ENCODE results near the gene GCAT. TPM values are rescaled to one million over a fixed set of nuclear protein-coding genes. Genes with fewer than 3 reads are reported as not detected.

The GCAT gene
- total RNA-seq, 2 donors from 2014 or later = 3.9 to 42.5 TPM

DNA sequence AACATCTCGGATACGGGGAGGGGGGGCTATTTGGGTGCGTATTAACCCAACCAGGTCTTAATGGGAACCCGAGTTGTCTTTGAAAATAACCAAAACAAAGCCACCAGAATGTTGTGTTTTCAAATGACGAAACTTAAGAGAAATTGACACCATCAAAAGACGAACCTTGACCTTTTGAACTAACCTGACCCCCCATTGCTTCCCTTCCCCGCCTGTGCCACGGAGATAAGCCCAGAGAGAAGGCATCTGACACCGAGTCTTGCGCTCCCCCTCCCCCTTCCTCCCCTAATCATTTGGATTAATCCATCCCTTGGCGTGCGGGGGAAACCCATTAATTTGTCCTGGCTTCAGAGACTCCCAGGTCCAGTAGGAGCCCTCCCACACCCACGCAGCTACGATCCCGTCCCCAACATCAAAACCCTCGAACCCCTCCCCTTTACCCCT lies 4.5 kb upstream of the GCAT start:
- H3K9me3 ChIP-seq = no peaks in the 10 kb centered on the region
- peaks cover 9 to 46% of the 10 kb centered on the region in 2 donors for H3K4me1 ChIP-seq (ENCODE audit: control insufficient read depth in 1 of 2, low read depth in 2 of 2)
- DNase-seq (ENCODE audit: low spot score) = no peak
- no peak overlapping the region for H3K27ac ChIP-seq
- H3K36me3 ChIP-seq = no peaks in the 10 kb centered on the region
- no peaks in the 10 kb centered on the region for H3K27me3 ChIP-seq (replicated peaks; ENCODE audit: insufficient read depth)
- no peak for ATAC-seq (ENCODE audit: insufficient number of reproducible peaks, low FRiP score, low read depth)
- H3K4me3 ChIP-seq = peak overlapping the region; percentile 82
- TF ChIP-seq, protein P1, sequence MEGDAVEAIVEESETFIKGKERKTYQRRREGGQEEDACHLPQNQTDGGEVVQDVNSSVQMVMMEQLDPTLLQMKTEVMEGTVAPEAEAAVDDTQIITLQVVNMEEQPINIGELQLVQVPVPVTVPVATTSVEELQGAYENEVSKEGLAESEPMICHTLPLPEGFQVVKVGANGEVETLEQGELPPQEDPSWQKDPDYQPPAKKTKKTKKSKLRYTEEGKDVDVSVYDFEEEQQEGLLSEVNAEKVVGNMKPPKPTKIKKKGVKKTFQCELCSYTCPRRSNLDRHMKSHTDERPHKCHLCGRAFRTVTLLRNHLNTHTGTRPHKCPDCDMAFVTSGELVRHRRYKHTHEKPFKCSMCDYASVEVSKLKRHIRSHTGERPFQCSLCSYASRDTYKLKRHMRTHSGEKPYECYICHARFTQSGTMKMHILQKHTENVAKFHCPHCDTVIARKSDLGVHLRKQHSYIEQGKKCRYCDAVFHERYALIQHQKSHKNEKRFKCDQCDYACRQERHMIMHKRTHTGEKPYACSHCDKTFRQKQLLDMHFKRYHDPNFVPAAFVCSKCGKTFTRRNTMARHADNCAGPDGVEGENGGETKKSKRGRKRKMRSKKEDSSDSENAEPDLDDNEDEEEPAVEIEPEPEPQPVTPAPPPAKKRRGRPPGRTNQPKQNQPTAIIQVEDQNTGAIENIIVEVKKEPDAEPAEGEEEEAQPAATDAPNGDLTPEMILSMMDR (IDR thresholded peaks at IDR 0.05) = no peak

DNA sequence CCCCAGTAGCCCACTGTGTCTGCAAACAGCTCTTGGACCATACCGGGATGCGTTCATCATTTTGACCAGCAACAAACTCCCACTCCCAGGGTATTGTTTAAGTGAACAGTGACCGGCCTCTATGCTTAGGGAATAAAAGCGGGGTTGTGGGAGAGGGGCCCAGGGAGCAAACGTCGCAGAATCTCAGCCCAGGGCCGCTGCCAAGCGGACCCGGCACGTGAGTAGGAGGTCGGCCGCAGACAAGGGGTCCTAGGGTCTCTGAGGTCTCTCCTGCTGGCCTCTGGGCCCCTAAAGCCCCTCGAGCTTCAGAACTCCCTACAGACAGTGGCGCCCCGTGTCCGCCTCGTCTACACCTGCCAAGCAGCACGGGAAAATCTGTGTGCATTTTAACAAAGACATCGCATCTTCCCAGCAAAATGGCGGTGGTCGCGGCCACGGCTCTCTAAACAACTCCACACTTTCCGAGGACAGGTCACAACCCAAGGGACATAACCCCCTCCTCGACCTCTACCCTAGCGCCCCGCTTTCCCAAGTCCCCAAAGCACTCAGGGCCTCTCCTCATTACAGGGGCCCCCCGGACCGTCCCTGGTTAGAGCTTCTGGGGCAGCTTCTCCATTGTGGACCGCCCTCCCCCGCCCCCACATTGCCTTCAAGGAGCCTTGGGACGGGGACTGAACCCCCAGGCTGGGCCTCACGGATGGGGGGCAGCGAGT lies 3.9 kb upstream of the GCAT start:
- H3K9me3 ChIP-seq = no peaks in the 10 kb centered on the region

DNA sequence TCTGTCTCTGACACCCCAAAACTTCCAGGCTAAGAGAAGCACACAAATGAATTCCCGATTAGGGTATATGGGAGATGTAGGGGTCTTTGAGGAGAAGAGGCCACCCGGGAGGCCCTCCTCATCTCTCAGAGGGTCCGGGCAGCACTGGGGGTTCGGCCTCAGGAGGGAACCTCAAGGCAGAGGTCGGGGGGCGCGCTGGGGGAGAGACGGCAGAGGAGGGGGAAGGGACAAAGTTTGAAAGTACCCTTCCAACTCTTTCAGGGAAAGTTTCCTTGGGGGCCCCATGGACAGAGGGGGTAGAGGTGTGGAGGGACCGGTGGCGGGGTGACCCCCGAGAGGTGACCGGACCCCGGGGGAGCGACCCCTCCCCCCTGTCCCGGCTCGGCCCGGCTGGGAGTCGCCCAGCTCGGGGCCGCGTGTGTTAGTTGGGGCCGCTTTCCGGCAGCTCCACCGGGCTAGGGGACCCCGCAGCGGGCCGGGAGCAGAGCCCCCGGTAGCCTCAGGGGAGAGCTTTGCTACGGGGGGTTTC lies 3.3 kb upstream of the GCAT start:
- ATAC-seq (ENCODE audit: insufficient number of reproducible peaks, low FRiP score, low read depth) = no peak
- H3K36me3 ChIP-seq = no peaks in the 10 kb centered on the region
- no peak for DNase-seq (ENCODE audit: low spot score)
- H3K27me3 ChIP-seq (replicated peaks; ENCODE audit: insufficient read depth) = no peaks in the 10 kb centered on the region
- H3K9me3 ChIP-seq = no peaks in the 10 kb centered on the region
- peak overlapping the region; percentile 72 to 78 for H3K27ac ChIP-seq
- H3K4me1 ChIP-seq (ENCODE audit: control insufficient read depth in 1 of 2, low read depth in 2 of 2) = peaks cover 13 to 58% of the 10 kb centered on the region in 2 donors
- TF ChIP-seq, protein P1 (IDR thresholded peaks at IDR 0.05) = no peak
- peak overlapping the region; percentile 67 for H3K4me3 ChIP-seq

More for the DNA sequence above, 3.9 kb upstream of the GCAT start:
- DNase-seq (ENCODE audit: low spot score) (no peak), ATAC-seq (ENCODE audit: insufficient number of reproducible peaks, low FRiP score, low read depth) (no peak)
- no peaks in the 10 kb centered on the region for H3K27me3 ChIP-seq (replicated peaks; ENCODE audit: insufficient read depth)
- peak overlapping the region; percentile 67 for H3K4me3 ChIP-seq
- H3K36me3 ChIP-seq = no peaks in the 10 kb centered on the region
- H3K4me1 ChIP-seq (ENCODE audit: control insufficient read depth in 1 of 2, low read depth in 2 of 2) = peaks cover 13 to 52% of the 10 kb centered on the region in 2 donors
- TF ChIP-seq, protein P1 (IDR thresholded peaks at IDR 0.05) = no peak
- H3K27ac ChIP-seq = no peak overlapping the region

DNA sequence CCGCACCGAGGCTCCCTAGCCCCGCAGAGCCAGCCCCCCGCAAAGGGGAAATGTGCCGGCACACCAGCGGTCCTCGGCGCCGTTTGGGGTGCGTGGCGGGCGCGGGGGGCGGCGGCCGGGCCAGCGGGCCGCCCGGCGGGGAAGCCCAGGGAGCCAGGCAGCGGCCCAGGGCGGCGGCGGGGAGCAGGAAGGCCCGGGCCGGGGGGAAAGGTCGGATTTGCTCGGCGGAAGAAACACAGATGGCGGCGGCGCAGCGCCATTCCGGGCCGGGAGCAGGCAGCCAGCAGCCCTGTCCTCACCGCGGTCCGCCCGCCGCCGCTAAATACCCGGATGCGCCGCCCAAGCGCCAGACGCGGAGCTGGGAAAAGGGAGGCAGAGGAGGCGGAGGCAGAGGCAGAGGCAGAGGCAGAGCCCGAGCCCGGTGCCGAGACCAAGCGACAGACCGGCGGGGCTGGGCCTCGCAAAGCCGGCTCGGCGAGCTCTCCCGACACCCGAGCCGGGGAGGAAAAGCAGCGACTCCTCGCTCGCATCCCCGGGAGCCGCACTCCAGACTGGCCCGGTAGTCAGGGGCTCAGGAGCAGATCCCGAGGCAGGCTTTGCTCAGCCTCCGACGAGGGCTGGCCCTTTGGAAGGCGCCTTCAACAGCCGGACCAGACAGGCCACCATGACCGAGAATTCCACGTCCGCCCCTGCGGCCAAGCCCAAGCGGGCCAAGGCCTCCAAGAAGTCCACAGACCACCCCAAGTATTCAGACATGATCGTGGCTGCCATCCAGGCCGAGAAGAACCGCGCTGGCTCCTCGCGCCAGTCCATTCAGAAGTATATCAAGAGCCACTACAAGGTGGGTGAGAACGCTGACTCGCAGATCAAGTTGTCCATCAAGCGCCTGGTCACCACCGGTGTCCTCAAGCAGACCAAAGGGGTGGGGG lies 2.6 kb upstream of the GCAT start:
- no peaks in the 10 kb centered on the region for H3K27me3 ChIP-seq (replicated peaks; ENCODE audit: insufficient read depth)
- peak overlapping the region; percentile 67 for H3K4me3 ChIP-seq
- no peaks in the 10 kb centered on the region for H3K36me3 ChIP-seq
- H3K9me3 ChIP-seq = no peaks in the 10 kb centered on the region
- peaks cover 13 to 59% of the 10 kb centered on the region in 2 donors for H3K4me1 ChIP-seq (ENCODE audit: control insufficient read depth in 1 of 2, low read depth in 2 of 2)
- DNase-seq (ENCODE audit: low spot score) (peak; percentile 61), ATAC-seq (ENCODE audit: insufficient number of reproducible peaks, low FRiP score, low read depth) (peak; percentile 50)
- peak overlapping the region; percentile 72 to 78 for H3K27ac ChIP-seq
- TF ChIP-seq, protein P1 (IDR thresholded peaks at IDR 0.05) = no peak

DNA sequence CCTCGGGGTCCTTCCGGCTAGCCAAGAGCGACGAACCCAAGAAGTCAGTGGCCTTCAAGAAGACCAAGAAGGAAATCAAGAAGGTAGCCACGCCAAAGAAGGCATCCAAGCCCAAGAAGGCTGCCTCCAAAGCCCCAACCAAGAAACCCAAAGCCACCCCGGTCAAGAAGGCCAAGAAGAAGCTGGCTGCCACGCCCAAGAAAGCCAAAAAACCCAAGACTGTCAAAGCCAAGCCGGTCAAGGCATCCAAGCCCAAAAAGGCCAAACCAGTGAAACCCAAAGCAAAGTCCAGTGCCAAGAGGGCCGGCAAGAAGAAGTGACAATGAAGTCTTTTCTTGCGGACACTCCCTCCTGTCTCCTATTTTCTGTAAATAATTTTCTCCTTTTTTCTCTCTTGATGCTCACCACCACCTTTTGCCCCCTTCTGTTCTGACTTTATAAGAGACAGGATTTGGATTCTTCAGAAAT lies 1.9 kb upstream of the GCAT start:
- Histone ChIP-seq H3K27ac (peak overlapping the region; percentile 72 to 78), H3K4me3 (peak overlapping the region; percentile 67), H3K9me3 (no peaks in the 10 kb centered on the region), H3K36me3 (no peaks in the 10 kb centered on the region), H3K4me1 (ENCODE audit: control insufficient read depth in 1 of 2, low read depth in 2 of 2) (peaks cover 13 to 59% of the 10 kb centered on the region in 2 donors), H3K27me3 (replicated peaks; ENCODE audit: insufficient read depth) (no peaks in the 10 kb centered on the region)
- DNase-seq (ENCODE audit: low spot score) (no peak), ATAC-seq (ENCODE audit: insufficient number of reproducible peaks, low FRiP score, low read depth) (no peak)
- TF ChIP-seq, protein P1 (IDR thresholded peaks at IDR 0.05) = no peak

Data from thoracic aorta (tissue), 2 donors.